ENCODE measurements around the gene CDC25A.
A peak's percentile ranks its signal among the peaks of the same experiment; 100 is the strongest.

Gene CDC25A

GRCh38 chr3:48194446-48195071 lies 6.3 kb upstream of the CDC25A start:
- DNase-seq: no peak

GRCh38 chr3:48190911-48191310 lies 2.7 kb upstream of the CDC25A start:
- no peak for DNase-seq

- DNase-seq: no peak
Observed at GRCh38 chr3:48189321-48189720, 1.1 kb upstream of the CDC25A start.

- no peak for DNase-seq
Observed at GRCh38 chr3:48187579-48188265, 495 bp downstream of the CDC25A start.

GRCh38 chr3:48187301-48187578 lies 977 bp downstream of the CDC25A start:
- DNase-seq: no peak

GRCh38 chr3:48186631-48187300 lies 1.5 kb downstream of the CDC25A start:
- no peak for DNase-seq

GRCh38 chr3:48185129-48185528 lies 3.1 kb downstream of the CDC25A start:
- DNase-seq: no peak

- no peak for DNase-seq
Observed at GRCh38 chr3:48184299-48184698, 3.9 kb downstream of the CDC25A start.

GRCh38 chr3:48180531-48181253 lies 7.5 kb downstream of the CDC25A start:
- no peak for DNase-seq

GRCh38 chr3:48180021-48180420 lies 8.2 kb downstream of the CDC25A start:
- DNase-seq: no peak

GRCh38 chr3:48178072-48178471 lies 10.1 kb downstream of the CDC25A start:
- no peak for DNase-seq

- DNase-seq: no peak
Observed at GRCh38 chr3:48157950-48158376, 30.3 kb downstream of the CDC25A start.

- DNase-seq: no peak
Observed at GRCh38 chr3:48157202-48157840, 30.9 kb downstream of the CDC25A start.

GRCh38 chr3:48156163-48156562 lies 32.1 kb downstream of the CDC25A start:
- no peak for DNase-seq

- DNase-seq: no peak
Observed at GRCh38 chr3:48155122-48155521, 33.1 kb downstream of the CDC25A start.

GRCh38 chr3:48151807-48152427 lies 36.3 kb downstream of the CDC25A start:
- no peak for DNase-seq

- DNase-seq: peak; percentile 17
Observed at GRCh38 chr3:48151058-48151806, 37.0 kb downstream of the CDC25A start.

GRCh38 chr3:48143992-48144391 lies 44.2 kb downstream of the CDC25A start:
- no peak for DNase-seq

- DNase-seq: no peak
Observed at GRCh38 chr3:48143567-48143966, 44.6 kb downstream of the CDC25A start.

GRCh38 chr3:48142316-48142870 lies 45.8 kb downstream of the CDC25A start:
- DNase-seq: no peak

- no peak for DNase-seq
Observed at GRCh38 chr3:48141604-48142137, 46.5 kb downstream of the CDC25A start.

All from NCI-H187 treated with DMSO at 0.1 percent for 48 hours (cell line).